Activated naive CD4-positive, alpha-beta T cell treated with Interleukin-2 at 50 U/mL for 16 hours (primary cell): Measurements from ENCODE around the gene KITLG.
"Not testable (repeated sequence)": the region's sequence is repeated elsewhere in the genome, so short reads cannot be mapped to it uniquely, and the experiment has no call there.

ENCODE experiments used
- DNase-seq: peaks from one replicate; pipeline ENCODE4 v3.0.0-alpha.2; 2020

KITLG gene

GRCh38 chr12:88575361-88575970 lies 4.8 kb downstream of the KITLG start:
- DNase-seq = no peak

GRCh38 chr12:88574278-88574677 lies 6.0 kb downstream of the KITLG start:
- DNase-seq = no peak

- DNase-seq = no peak
Measured at GRCh38 chr12:88573583-88573982, 6.7 kb downstream of the KITLG start.

- no peak for DNase-seq
Measured at GRCh38 chr12:88572781-88573549, 7.3 kb downstream of the KITLG start.

- DNase-seq = no peak
Measured at GRCh38 chr12:88571543-88571942, 8.7 kb downstream of the KITLG start.

GRCh38 chr12:88570103-88570502 lies 10.2 kb downstream of the KITLG start:
- DNase-seq = no peak

GRCh38 chr12:88566430-88566829 lies 13.8 kb downstream of the KITLG start:
- no peak for DNase-seq

- DNase-seq = no peak
Measured at GRCh38 chr12:88562846-88563582, 17.3 kb downstream of the KITLG start.

- no peak for DNase-seq
Measured at GRCh38 chr12:88562151-88562550, 18.1 kb downstream of the KITLG start.

GRCh38 chr12:88559772-88560171 lies 20.5 kb downstream of the KITLG start:
- DNase-seq = no peak

- DNase-seq = no peak
Measured at GRCh38 chr12:88559199-88559598, 21.1 kb downstream of the KITLG start.

GRCh38 chr12:88558340-88558867 lies 21.9 kb downstream of the KITLG start:
- DNase-seq = no peak

- no peak for DNase-seq
Measured at GRCh38 chr12:88556213-88556774, 24.0 kb downstream of the KITLG start.

GRCh38 chr12:88553941-88554658 lies 26.2 kb downstream of the KITLG start:
- no peak for DNase-seq

- DNase-seq = no peak
Measured at GRCh38 chr12:88552610-88553079, 27.6 kb downstream of the KITLG start.

- no peak for DNase-seq
Measured at GRCh38 chr12:88549929-88550328, 30.3 kb downstream of the KITLG start.

- DNase-seq = not testable (repeated sequence)
Measured at GRCh38 chr12:88547949-88548348, 32.3 kb downstream of the KITLG start.

- DNase-seq = no peak
Measured at GRCh38 chr12:88546853-88547252, 33.4 kb downstream of the KITLG start.

GRCh38 chr12:88546226-88546625 lies 34.0 kb downstream of the KITLG start:
- no peak for DNase-seq

- no peak for DNase-seq
Measured at GRCh38 chr12:88544991-88545980, 35.0 kb downstream of the KITLG start.

GRCh38 chr12:88539893-88540292 lies 40.4 kb downstream of the KITLG start:
- DNase-seq = no peak
